HCT116 (cell line): ENCODE results near the gene CMIP. TPM values are rescaled to one million over a fixed set of nuclear protein-coding genes. Genes with fewer than 3 reads are reported as not detected.

Source experiments
- ATAC-seq: fragments of 200-7000 bp; cut with Tn5 transposase; 2 replicates; pipeline ENCODE4 v1.9.1; 2020; ENCODE audit warnings: mild to moderate bottlenecking, moderate library complexity
- BruUV-seq: library from RNA; stranded (reverse); fragments of 400-500 nt; replicated peaks from 2 replicates; lab custom pipeline; 2021; lab: Mats Ljungman, UMichigan
- CTCF ChIA-PET: fragments of 300-600 bp; sonication (Branson Sonifier 250); formaldehyde crosslinking; loops from one replicate; lab custom pipeline; 2021; ENCODE audit warnings: antibody characterized with exemption; lab: Charles Lee
- POLR2A ChIA-PET: fragments of 300-600, 350-600 bp; sonication (Branson Sonifier 250); formaldehyde crosslinking; loops from one replicate; lab custom pipeline; 2021; ENCODE audit warnings: antibody characterized with exemption; lab: Charles Lee
- RAD21 ChIA-PET, 2 experiments: fragments of 300-600 bp; sonication (Branson Sonifier 250); formaldehyde crosslinking; loops; one replicate each; lab custom pipeline; 2023; ENCODE audit warnings: low total read pairs in 2 of 2; ENCODE audit not compliant: uncharacterized antibody in 2 of 2, unreplicated experiment in 2 of 2, low non-redundant PET in 1 of 2; lab: Charles Lee
- DNase-seq: peaks from one replicate; pipeline ENCODE4 v3.0.0-alpha.2; 2010; ENCODE audit warnings: low read depth, low spot score
- H2AFZ ChIP-seq: fragments of 200-600 bp; shearing (Covaris generic), sonication (generic); 2 replicates; pipeline ENCODE4 v1.6.1; 2017; ENCODE audit warnings: low read depth, mixed run types, mixed read lengths, antibody characterized with exemption, low read length; ENCODE audit not compliant: poor library complexity, severe bottlenecking
- H3K27ac ChIP-seq: 2 replicates; pipeline ENCODE4 v1.5.1; 2012; ENCODE audit warnings: low read depth, low read length
- H3K27me3 ChIP-seq: fragments of 200-600 bp; sonication (generic); 2 replicates; pipeline ENCODE4 v1.6.1; 2016; ENCODE audit warnings: mixed run types, low read length, mixed read lengths; ENCODE audit not compliant: insufficient read depth
- H3K36me3 ChIP-seq, 2 experiments: fragments of 200-500 bp in 1 of 2; fragments of 200-600 bp in 1 of 2; sonication (Bioruptor generic) in 1 of 2; sonication (generic) in 1 of 2; 2 replicates each; pipeline versions ENCODE4 v1.5.1 to v1.6.1; 2014 to 2016; ENCODE audit warnings: low read length in 2 of 2, inconsistent platforms in 1 of 2, mixed read lengths in 1 of 2, mixed run types in 1 of 2; ENCODE audit not compliant: insufficient read depth in 2 of 2, control insufficient read depth in 1 of 2
- H3K4me1 ChIP-seq, 2 experiments: fragments of 200-600 bp in 1 of 2; sonication (generic) in 1 of 2; 2 replicates each; pipeline versions ENCODE4 v1.5.1 to v1.6.1; 2012 to 2017; ENCODE audit warnings: low read length in 2 of 2, inconsistent platforms in 1 of 2, mild to moderate bottlenecking in 1 of 2, mixed read lengths in 1 of 2, mixed run types in 1 of 2, moderate library complexity in 1 of 2; ENCODE audit not compliant: insufficient read depth in 2 of 2, control insufficient read depth in 1 of 2
- H3K4me2 ChIP-seq: fragments of 200-600 bp; sonication (generic); 2 replicates; pipeline ENCODE4 v1.6.1; 2017; ENCODE audit warnings: mixed run types, low read length, mixed read lengths
- H3K4me3 ChIP-seq, 2 experiments: fragments of 200-600 bp in 1 of 2; sonication (generic) in 1 of 2; replicated peaks in 1 of 2; 2 replicates each; pipeline ENCODE4 v1.5.1; 2011 to 2016; ENCODE audit warnings: low read length in 2 of 2, control low read depth in 1 of 2, low read depth in 1 of 2, mild to moderate bottlenecking in 1 of 2, mixed read lengths in 1 of 2, mixed run types in 1 of 2
- H3K79me2 ChIP-seq: fragments of 200-600 bp; sonication (generic); 2 replicates; pipeline ENCODE4 v1.6.1; 2017; ENCODE audit warnings: mild to moderate bottlenecking, mixed run types, low read length, moderate library complexity, mixed read lengths; ENCODE audit not compliant: insufficient read depth
- H3K9ac ChIP-seq: fragments of 200-600 bp; sonication (generic); 2 replicates; pipeline ENCODE4 v1.6.1; 2016; ENCODE audit warnings: low read length, mixed read lengths
- H3K9me2 ChIP-seq: fragments of 200-600 bp; sonication (generic), shearing (Covaris generic); 2 replicates; pipeline ENCODE4 v1.6.1; 2017; ENCODE audit warnings: mixed run types, mild to moderate bottlenecking, moderate library complexity; ENCODE audit not compliant: insufficient read depth
- H3K9me3 ChIP-seq, 2 experiments: fragments of 200-500 bp in 1 of 2; fragments of 200-600 bp in 1 of 2; sonication (Bioruptor generic) in 1 of 2; sonication (generic) in 1 of 2; 2 replicates each; pipeline ENCODE4 v1.6.1; 2014 to 2017; ENCODE audit warnings: low read length in 2 of 2, mixed read lengths in 2 of 2, inconsistent platforms in 1 of 2, low read depth in 1 of 2, mild to moderate bottlenecking in 1 of 2, mixed run types in 1 of 2, moderate library complexity in 1 of 2; ENCODE audit not compliant: control insufficient read depth in 1 of 2, insufficient read depth in 1 of 2
- H4K20me1 ChIP-seq: fragments of 200-600 bp; sonication (generic), shearing (Covaris generic); 2 replicates; pipeline ENCODE4 v1.6.1; 2017; ENCODE audit warnings: mixed run types, mild to moderate bottlenecking, moderate library complexity; ENCODE audit not compliant: insufficient read depth
- EGR1 ChIP-seq: IDR thresholded peaks from 2 replicates; pipeline ENCODE4 v1.6.1; 2012; ENCODE audit warnings: low read depth
- EZH2phosphoT487 ChIP-seq: fragments of 200-600 bp; IDR thresholded peaks from 2 replicates; pipeline ENCODE4 v1.6.1; 2018; ENCODE audit warnings: antibody characterized with exemption, borderline replicate concordance
- FOSL1 ChIP-seq: IDR thresholded peaks from 2 replicates; pipeline ENCODE4 v1.6.1; 2012; ENCODE audit warnings: low read depth
- RAD21 ChIP-seq: IDR thresholded peaks from 2 replicates; pipeline ENCODE4 v1.6.1; 2012; ENCODE audit warnings: low read depth, mild to moderate bottlenecking
- ZNF274 ChIP-seq: fragments of 200-500 bp; sonication (Bioruptor generic); IDR thresholded peaks from 2 replicates; pipeline ENCODE4 v1.6.1; 2014; ENCODE audit warnings: mild to moderate bottlenecking, low read depth, low read length, inconsistent platforms
- intact Hi-C: fragments of 100-400 bp; cut with micrococcal nuclease; formaldehyde crosslinking; loops from 2 replicates; pipeline ENCODE4 v1.10.0; 2022
- total RNA-seq: library from RNA; stranded (reverse); gene quantifications from one replicate; pipeline ENCODE4 v1.2.1, GENCODE V29; 2021; ENCODE audit not compliant: unreplicated experiment
- TF ChIP-seq, protein P1 (sequence below): IDR thresholded peaks from 2 replicates; pipeline ENCODE4 v1.6.1; 2012
- TF ChIP-seq, protein P2 (sequence below), 3 experiments: fragments of 200-600 bp in 1 of 3; sonication (generic) in 1 of 3; IDR thresholded peaks in 2 of 3; conservative IDR thresholded peaks in 1 of 3; 2 replicates each; pipeline ENCODE4 v1.5.1; 2012 to 2017; ENCODE audit warnings: low read depth in 2 of 3, low read length in 2 of 3, antibody characterized with exemption in 1 of 3, borderline replicate concordance in 1 of 3, control low read depth in 1 of 3, mild to moderate bottlenecking in 1 of 3, mixed read lengths in 1 of 3, mixed run types in 1 of 3, moderate library complexity in 1 of 3; ENCODE audit not compliant: insufficient read depth in 1 of 3

Gene CMIP
- total RNA-seq, 1 experiment from 2014 or later = 64.6 TPM

DNA sequence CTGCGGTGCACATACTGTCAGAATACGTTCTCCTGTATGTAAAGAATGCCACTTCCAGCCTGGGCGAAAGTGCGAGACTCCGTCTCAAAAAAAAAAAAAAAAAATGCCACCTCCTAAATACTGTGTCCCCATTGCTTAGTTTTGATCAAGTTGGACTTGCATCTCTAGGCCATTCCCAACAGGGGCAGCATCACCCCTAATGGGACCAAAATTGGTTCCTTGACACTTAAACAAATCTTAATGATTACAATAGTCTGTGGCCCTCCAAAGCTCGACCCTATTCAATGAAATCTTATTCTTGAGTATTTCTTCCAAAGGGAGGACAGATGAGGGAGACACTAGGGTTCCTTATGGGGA, 179.8 kb downstream of the CMIP start:
- peaks cover 5 to 35% of the 10 kb centered on the region in 2 experiments; a peak in 3 of 4 replicates for H3K4me1 ChIP-seq
- intact Hi-C loops = loop anchor here (5.0 to 10.0 kb wide), 2 partner anchors 250 to 257 kb away; no protein-coding TSS in a partner anchor
- no peak for ATAC-seq
- H3K79me2 ChIP-seq = peaks cover 40% of the 10 kb centered on the region
- ChIA-PET POLR2A (no interaction called here), RAD21 (no interaction called here), CTCF (interaction anchor here (2.3 to 4.5 kb wide), 2 partner anchors 73 to 220 kb away, joined by 7 to 28 read pairs; no protein-coding TSS in a partner anchor)
- no peak for DNase-seq
- BruUV-seq = no TSS peak
- no peaks in the 10 kb centered on the region for H3K9me2 ChIP-seq
- H2AFZ ChIP-seq = no peak overlapping the region
- no peaks in the 10 kb centered on the region for H3K27me3 ChIP-seq
- H4K20me1 ChIP-seq = no peaks in the 10 kb centered on the region
- no peak overlapping the region for H3K9ac ChIP-seq
- no peak overlapping the region for H3K27ac ChIP-seq
- no peaks in the 10 kb centered on the region for H3K9me3 ChIP-seq
- H3K36me3 ChIP-seq = peaks cover 0 to 9% of the 10 kb centered on the region in 2 experiments; a peak in 1 of 4 replicates
- H3K4me2 ChIP-seq = no peak overlapping the region
- no peak overlapping the region for H3K4me3 ChIP-seq
- TF ChIP-seq RAD21 = no peak
- TF ChIP-seq, protein P1, sequence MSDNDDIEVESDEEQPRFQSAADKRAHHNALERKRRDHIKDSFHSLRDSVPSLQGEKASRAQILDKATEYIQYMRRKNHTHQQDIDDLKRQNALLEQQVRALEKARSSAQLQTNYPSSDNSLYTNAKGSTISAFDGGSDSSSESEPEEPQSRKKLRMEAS = no peak
- TF ChIP-seq, protein P2, sequence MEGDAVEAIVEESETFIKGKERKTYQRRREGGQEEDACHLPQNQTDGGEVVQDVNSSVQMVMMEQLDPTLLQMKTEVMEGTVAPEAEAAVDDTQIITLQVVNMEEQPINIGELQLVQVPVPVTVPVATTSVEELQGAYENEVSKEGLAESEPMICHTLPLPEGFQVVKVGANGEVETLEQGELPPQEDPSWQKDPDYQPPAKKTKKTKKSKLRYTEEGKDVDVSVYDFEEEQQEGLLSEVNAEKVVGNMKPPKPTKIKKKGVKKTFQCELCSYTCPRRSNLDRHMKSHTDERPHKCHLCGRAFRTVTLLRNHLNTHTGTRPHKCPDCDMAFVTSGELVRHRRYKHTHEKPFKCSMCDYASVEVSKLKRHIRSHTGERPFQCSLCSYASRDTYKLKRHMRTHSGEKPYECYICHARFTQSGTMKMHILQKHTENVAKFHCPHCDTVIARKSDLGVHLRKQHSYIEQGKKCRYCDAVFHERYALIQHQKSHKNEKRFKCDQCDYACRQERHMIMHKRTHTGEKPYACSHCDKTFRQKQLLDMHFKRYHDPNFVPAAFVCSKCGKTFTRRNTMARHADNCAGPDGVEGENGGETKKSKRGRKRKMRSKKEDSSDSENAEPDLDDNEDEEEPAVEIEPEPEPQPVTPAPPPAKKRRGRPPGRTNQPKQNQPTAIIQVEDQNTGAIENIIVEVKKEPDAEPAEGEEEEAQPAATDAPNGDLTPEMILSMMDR (IDR thresholded peaks at IDR 0.05 in 2 of 3, conservative IDR thresholded peaks at IDR 0.05 in 1 of 3; ENCODE audit: borderline replicate concordance in 1 of 3, insufficient read depth in 1 of 3, low read depth in 2 of 3, low read length in 2 of 3) = no peak

DNA sequence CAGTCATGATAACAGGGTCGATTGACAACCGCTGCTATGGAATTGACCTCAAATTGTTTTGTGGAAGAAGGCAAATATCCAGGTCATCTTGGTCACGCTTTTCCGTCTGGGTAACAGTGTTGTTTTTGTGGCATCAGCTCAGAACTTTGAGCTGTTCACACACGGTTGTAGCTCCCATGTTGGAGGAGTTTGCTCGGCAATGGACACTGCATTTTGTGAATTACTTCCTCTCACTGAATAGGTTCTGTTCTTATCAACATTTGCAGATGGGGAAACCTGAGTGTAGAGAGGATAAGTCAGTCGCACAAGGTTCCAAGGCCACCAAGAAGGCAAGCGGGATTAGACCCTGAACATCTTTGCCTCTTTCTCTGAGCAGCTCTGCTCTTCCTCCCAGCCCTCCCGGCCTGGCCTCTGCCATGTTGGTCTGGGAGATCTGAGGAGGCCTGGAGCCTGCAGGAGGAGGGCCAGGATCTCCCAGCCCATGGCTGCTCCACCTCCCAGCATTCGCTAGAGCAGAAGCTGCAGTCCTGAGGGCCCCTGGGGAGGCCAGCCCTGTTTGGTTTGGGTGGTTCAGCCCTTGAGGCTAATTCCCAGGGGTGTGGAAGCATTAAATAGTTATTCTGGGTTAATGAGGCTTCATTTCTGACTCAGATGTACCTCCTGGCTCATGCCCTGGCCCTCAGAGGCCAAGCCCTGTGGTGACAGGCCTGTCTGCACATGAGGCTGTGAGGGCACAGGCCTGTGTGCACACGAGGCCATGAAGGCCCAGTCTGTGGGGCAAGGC, 180.3 kb downstream of the CMIP start:
- no peak overlapping the region for H3K27ac ChIP-seq
- no peaks in the 10 kb centered on the region for H3K27me3 ChIP-seq
- no peaks in the 10 kb centered on the region for H3K9me3 ChIP-seq
- H4K20me1 ChIP-seq = peaks cover 5% of the 10 kb centered on the region; the same call in 1 of the 2 replicates
- intact Hi-C loops = loop anchor here (5.0 to 10.0 kb wide), 2 partner anchors 250 to 258 kb away; no protein-coding TSS in a partner anchor
- RAD21 ChIA-PET = no interaction called here
- no peak for ATAC-seq
- POLR2A ChIA-PET = no interaction called here
- no peak overlapping the region for H3K9ac ChIP-seq
- no peak overlapping the region for H3K4me3 ChIP-seq
- no peak for DNase-seq
- no peaks in the 10 kb centered on the region for H3K9me2 ChIP-seq
- TF ChIP-seq EZH2phosphoT487 = no peak
- TF ChIP-seq EGR1 = no peak
- no peak for TF ChIP-seq RAD21
- no peak for TF ChIP-seq ZNF274
- TF ChIP-seq FOSL1 = no peak
- H2AFZ ChIP-seq = no peak overlapping the region
- peaks cover 34% of the 10 kb centered on the region for H3K79me2 ChIP-seq
- peak overlapping the region; percentile 12 for H3K4me2 ChIP-seq
- peaks cover 5 to 37% of the 10 kb centered on the region in 2 experiments; a peak in 3 of 4 replicates for H3K4me1 ChIP-seq
- peaks cover 0 to 9% of the 10 kb centered on the region in 2 experiments; a peak in 1 of 4 replicates for H3K36me3 ChIP-seq
- BruUV-seq = no TSS peak
- CTCF ChIA-PET = interaction anchor here (4.5 kb wide), 1 partner anchor 72 kb away, joined by 28 read pairs; no protein-coding TSS in a partner anchor
